Trophoblast cell (in vitro differentiated cells and primary cell): ENCODE measurements around the gene DENND6A.

Experiments used
- DNase-seq, 2 donors: peaks; one replicate each; pipeline ENCODE4 v3.0.0-alpha.2; 2016
- H2AFZ ChIP-seq: 2 replicates; pipeline ENCODE4 v1.6.1; 2013; ENCODE audit warnings: low read length, moderate library complexity, mild to moderate bottlenecking; ENCODE audit not compliant: insufficient read depth, poor library complexity
- H2AK5ac ChIP-seq: 2 replicates; pipeline ENCODE4 v1.6.1; 2013; ENCODE audit warnings: mild to moderate bottlenecking, low read length
- H2BK120ac ChIP-seq: 2 replicates; pipeline ENCODE4 v1.6.1; 2013; ENCODE audit warnings: low read length, mild to moderate bottlenecking, moderate library complexity; ENCODE audit not compliant: insufficient read depth, poor library complexity
- H2BK12ac ChIP-seq: 2 replicates; pipeline ENCODE4 v1.6.1; 2013; ENCODE audit warnings: mild to moderate bottlenecking, low read length, moderate library complexity
- H2BK5ac ChIP-seq: 2 replicates; pipeline ENCODE4 v1.6.1; 2013; ENCODE audit warnings: low read length, low read depth, moderate library complexity, mild to moderate bottlenecking; ENCODE audit not compliant: poor library complexity
- H3K14ac ChIP-seq: 2 replicates; pipeline ENCODE4 v1.6.1; 2013; ENCODE audit warnings: mild to moderate bottlenecking, low read length
- H3K18ac ChIP-seq: 2 replicates; pipeline ENCODE4 v1.6.1; 2013; ENCODE audit warnings: mild to moderate bottlenecking, low read length
- H3K23ac ChIP-seq: 2 replicates; pipeline ENCODE4 v1.6.1; 2013; ENCODE audit warnings: low read length
- H3K27ac ChIP-seq: 2 replicates; pipeline ENCODE4 v1.5.1; 2013; ENCODE audit warnings: low read depth, mild to moderate bottlenecking, inconsistent platforms, low read length, moderate library complexity
- H3K27me3 ChIP-seq: 2 replicates; pipeline ENCODE4 v1.6.1; 2013; ENCODE audit warnings: inconsistent platforms, mild to moderate bottlenecking, low read length, moderate library complexity; ENCODE audit not compliant: insufficient read depth
- H3K36me3 ChIP-seq, 2 experiments: 1 replicate in 1 of 2; 2 replicates in 1 of 2; pipeline ENCODE4 v1.6.1; 2013; ENCODE audit warnings: low read length in 2 of 2, mild to moderate bottlenecking in 2 of 2, moderate library complexity in 1 of 2; ENCODE audit not compliant: insufficient read depth in 2 of 2, control insufficient read depth in 1 of 2
- H3K4ac ChIP-seq: 2 replicates; pipeline ENCODE4 v1.6.1; 2013; ENCODE audit warnings: low read depth, mild to moderate bottlenecking, low read length, moderate library complexity
- H3K4me1 ChIP-seq, 2 experiments: 1 replicate in 1 of 2; 2 replicates in 1 of 2; pipeline ENCODE4 v1.6.1; 2013; ENCODE audit warnings: low read length in 2 of 2, mild to moderate bottlenecking in 2 of 2, moderate library complexity in 1 of 2; ENCODE audit not compliant: insufficient read depth in 2 of 2, control insufficient read depth in 1 of 2
- H3K4me2 ChIP-seq: 2 replicates; pipeline ENCODE4 v1.6.1; 2013; ENCODE audit warnings: inconsistent platforms, mild to moderate bottlenecking, low read length, moderate library complexity
- H3K4me3 ChIP-seq: 2 replicates; pipeline ENCODE4 v1.5.1; 2013; ENCODE audit warnings: mild to moderate bottlenecking, low read depth, low read length, inconsistent platforms
- H3K79me1 ChIP-seq: one replicate; pipeline ENCODE4 v1.6.1; 2013; ENCODE audit warnings: low read length
- H3K79me2 ChIP-seq: 2 replicates; pipeline ENCODE4 v1.6.1; 2013; ENCODE audit warnings: low read length, mild to moderate bottlenecking; ENCODE audit not compliant: control insufficient read depth, insufficient read depth, poor library complexity
- H3K9ac ChIP-seq: 2 replicates; pipeline ENCODE4 v1.6.1; 2013; ENCODE audit warnings: mild to moderate bottlenecking, low read length
- H3K9me3 ChIP-seq: 2 replicates; pipeline ENCODE4 v1.6.1; 2013; ENCODE audit warnings: low read depth, mild to moderate bottlenecking, control low read depth, inconsistent platforms, low read length; ENCODE audit not compliant: insufficient read depth
- H4K12ac ChIP-seq: 2 replicates; pipeline ENCODE4 v1.6.1; 2013; ENCODE audit warnings: low read depth, mild to moderate bottlenecking, low read length, moderate library complexity
- H4K8ac ChIP-seq: 2 replicates; pipeline ENCODE4 v1.6.1; 2013; ENCODE audit warnings: low read depth, mild to moderate bottlenecking, low read length, moderate library complexity
- H4K91ac ChIP-seq: one replicate; pipeline ENCODE4 v1.6.1; 2013; ENCODE audit warnings: low read depth, mild to moderate bottlenecking, low read length, moderate library complexity
- WGBS: extraction: QIAGEN DNeasy Blood & Tissue Kit; methylation state at CpG from one replicate; pipeline ENCODE4 v1.1.7; 2013; ENCODE audit warnings: missing lambda C conversion rate; ENCODE audit not compliant: insufficient read length, insufficient coverage; ENCODE audit errors: extremely low coverage; 5-methylcytosine and 5-hydroxymethylcytosine counted together

DENND6A gene

GRCh38 chr3:57691411-57692132, 1.3 kb downstream of the DENND6A start:
- peaks cover 3% of the 10 kb centered on the region for H3K79me2 ChIP-seq

GRCh38 chr3:57689367-57690053, 3.4 kb downstream of the DENND6A start:
- H3K4me1 ChIP-seq, result peaks cover 6 to 7% of the 10 kb centered on the region in 2 experiments
- no peak overlapping the region for H4K91ac ChIP-seq
- no peak overlapping the region for H3K4me3 ChIP-seq
- H4K8ac ChIP-seq, result no peak overlapping the region
- H2BK120ac ChIP-seq, result no peak overlapping the region
- no peak overlapping the region for H3K4me2 ChIP-seq
- H3K27ac ChIP-seq, result no peak overlapping the region
- H3K79me2 ChIP-seq, result peaks cover 3% of the 10 kb centered on the region
- WGBS, result no CpG with 5 or more reads among the region's 4 CpGs
- H3K9me3 ChIP-seq, result no peaks in the 10 kb centered on the region
- no peaks in the 10 kb centered on the region for H3K27me3 ChIP-seq
- no peak overlapping the region for H2AFZ ChIP-seq
- H3K23ac ChIP-seq, result no peak overlapping the region
- peaks cover 5% of the 10 kb centered on the region for H3K79me1 ChIP-seq
- no peak overlapping the region for H3K9ac ChIP-seq
- no peak overlapping the region for H2BK5ac ChIP-seq
- H2AK5ac ChIP-seq, result no peak overlapping the region
- H3K36me3 ChIP-seq, result no peaks in the 10 kb centered on the region
- no peak for DNase-seq
- no peak overlapping the region for H3K18ac ChIP-seq
- H3K4ac ChIP-seq, result no peak overlapping the region
- no peak overlapping the region for H3K14ac ChIP-seq
- H4K12ac ChIP-seq, result no peak overlapping the region
- H2BK12ac ChIP-seq, result no peak overlapping the region

More at GRCh38 chr3:57691411-57692132, 1.3 kb downstream of the DENND6A start:
- Histone ChIP-seq H3K27ac (no peak overlapping the region), H3K4me3 (no peak overlapping the region), H2BK120ac (no peak overlapping the region), H2AFZ (no peak overlapping the region), H3K23ac (no peak overlapping the region), H3K18ac (no peak overlapping the region), H4K91ac (no peak overlapping the region), H2BK5ac (no peak overlapping the region), H3K79me1 (peaks cover 5% of the 10 kb centered on the region), H3K4ac (no peak overlapping the region), H4K12ac (no peak overlapping the region), H3K9me3 (no peaks in the 10 kb centered on the region), H3K27me3 (no peaks in the 10 kb centered on the region), H3K4me2 (peak overlapping the region; percentile 58), H4K8ac (no peak overlapping the region), H2AK5ac (no peak overlapping the region), H3K14ac (no peak overlapping the region), H3K36me3 (no peaks in the 10 kb centered on the region), H2BK12ac (no peak overlapping the region), H3K9ac (no peak overlapping the region), H3K4me1 (peaks cover 6 to 7% of the 10 kb centered on the region in 2 experiments)
- DNase-seq, result no peak
- WGBS, result no CpG with 5 or more reads among the region's 19 CpGs

- H3K9ac ChIP-seq, result no peak overlapping the region
- no peak overlapping the region for H4K8ac ChIP-seq
- H4K12ac ChIP-seq, result no peak overlapping the region
- H3K18ac ChIP-seq, result no peak overlapping the region
- no peak overlapping the region for H2AFZ ChIP-seq
- no peak overlapping the region for H4K91ac ChIP-seq
- no peak overlapping the region for H2BK5ac ChIP-seq
- no peak overlapping the region for H2BK12ac ChIP-seq
- no peak overlapping the region for H3K4me2 ChIP-seq
- no peak overlapping the region for H2BK120ac ChIP-seq
- H3K14ac ChIP-seq, result no peak overlapping the region
- H3K9me3 ChIP-seq, result no peaks in the 10 kb centered on the region
- H3K36me3 ChIP-seq, result no peaks in the 10 kb centered on the region
- H2AK5ac ChIP-seq, result no peak overlapping the region
- no peaks in the 10 kb centered on the region for H3K27me3 ChIP-seq
- H3K4me1 ChIP-seq, result peaks cover 0 to 2% of the 10 kb centered on the region in 2 experiments
- no peak for DNase-seq
- peak overlapping the region; percentile 10 for H3K4ac ChIP-seq
- no CpG with 5 or more reads among the region's 3 CpGs for WGBS
- H3K23ac ChIP-seq, result no peak overlapping the region
- peaks cover 5% of the 10 kb centered on the region for H3K79me1 ChIP-seq
- H3K4me3 ChIP-seq, result no peak overlapping the region
- no peak overlapping the region for H3K27ac ChIP-seq
- H3K79me2 ChIP-seq, result peaks cover 3% of the 10 kb centered on the region
Observed at GRCh38 chr3:57688291-57688690, 4.6 kb downstream of the DENND6A start.

GRCh38 chr3:57683286-57683685, 9.6 kb downstream of the DENND6A start:
- Histone ChIP-seq H3K27me3 (no peaks in the 10 kb centered on the region), H3K23ac (no peak overlapping the region), H2BK12ac (no peak overlapping the region), H2BK5ac (no peak overlapping the region), H3K4me1 (no peaks in the 10 kb centered on the region), H3K4ac (no peak overlapping the region), H3K9me3 (no peaks in the 10 kb centered on the region), H3K79me2 (no peaks in the 10 kb centered on the region), H3K4me3 (no peak overlapping the region), H3K79me1 (no peaks in the 10 kb centered on the region), H4K91ac (no peak overlapping the region), H2AFZ (no peak overlapping the region), H3K4me2 (no peak overlapping the region), H3K9ac (no peak overlapping the region), H3K27ac (no peak overlapping the region), H4K8ac (no peak overlapping the region), H4K12ac (no peak overlapping the region), H2AK5ac (no peak overlapping the region), H2BK120ac (no peak overlapping the region), H3K14ac (no peak overlapping the region), H3K36me3 (no peaks in the 10 kb centered on the region), H3K18ac (no peak overlapping the region)
- no peak for DNase-seq
- WGBS, result no CpG with 5 or more reads among the region's 2 CpGs
